ENCODE measurements around the gene ITGB3. TPM values are rescaled to one million over a fixed set of nuclear protein-coding genes. Genes with fewer than 3 reads are reported as not detected.

ITGB3 gene
- total RNA-seq, 1 donor from 2014 or later, result 4.1 TPM

GRCh38 chr17:47218896-47219430, 34.7 kb upstream of the ITGB3 start:
- CTCF ChIA-PET, result interaction anchor here (0.7 kb wide), 1 partner anchor 10 kb away, joined by 3 read pairs; no protein-coding TSS in a partner anchor
- Mint-ChIP-seq H3K4me3 (no peak overlapping the region), H3K4me1 (peaks cover 41% of the 10 kb centered on the region), H3K9me3 (peaks cover under 1% of the 10 kb centered on the region), H3K36me3 (ENCODE audit: low read depth) (no peaks in the 10 kb centered on the region), H3K27ac (no peak overlapping the region), H3K27me3 (no peaks in the 10 kb centered on the region)
- intact Hi-C loops (cut with micrococcal nuclease), result loop anchor here (1.0 kb wide), 1 partner anchor 14 kb away; no protein-coding TSS in a partner anchor
- no peak for DNase-seq
- no peak for TF ChIP-seq CTCF (IDR thresholded peaks at IDR 0.05)
- POLR2A ChIA-PET, result interaction anchor here (0.6 to 0.9 kb wide), 3 partner anchors 12 to 64 kb away, joined by 3 read pairs; no protein-coding TSS in a partner anchor
- ATAC-seq (ENCODE audit: low read depth), result peak; percentile 37

GRCh38 chr17:47219621-47220475, 33.8 kb upstream of the ITGB3 start:
- H3K27me3 Mint-ChIP-seq, result no peaks in the 10 kb centered on the region
- CTCF ChIA-PET, result interaction anchor here (0.7 to 1.4 kb wide), 6 partner anchors 9 to 279 kb away, joined by 3 to 6 read pairs (median 3); no protein-coding TSS in a partner anchor
- ATAC-seq (ENCODE audit: low read depth) (no peak), DNase-seq (no peak)
- intact Hi-C loops (cut with micrococcal nuclease), result no loop called here
- H3K4me1 Mint-ChIP-seq, result peaks cover 41% of the 10 kb centered on the region
- H3K36me3 Mint-ChIP-seq (ENCODE audit: low read depth), result no peaks in the 10 kb centered on the region
- H3K27ac Mint-ChIP-seq, result no peak overlapping the region
- no peak for TF ChIP-seq CTCF (IDR thresholded peaks at IDR 0.05)
- POLR2A ChIA-PET, result interaction anchor here (0.9 to 1.3 kb wide), 3 partner anchors 9 to 104 kb away, joined by 4 to 5 read pairs (median 4); partner anchors contain the start of gene EFCAB13
- peaks cover 6% of the 10 kb centered on the region for H3K9me3 Mint-ChIP-seq
- no peak overlapping the region for H3K4me3 Mint-ChIP-seq

GRCh38 chr17:47220531-47220999, 33.1 kb upstream of the ITGB3 start:
- CTCF ChIA-PET, result interaction anchor here (0.9 to 1.4 kb wide), 6 partner anchors 8 to 279 kb away, joined by 3 to 6 read pairs (median 3); no protein-coding TSS in a partner anchor
- DNase-seq (no peak), ATAC-seq (ENCODE audit: low read depth) (peak; percentile 34)
- no peak overlapping the region for H3K27ac Mint-ChIP-seq
- H3K9me3 Mint-ChIP-seq, result peaks cover 6% of the 10 kb centered on the region
- intact Hi-C loops (cut with micrococcal nuclease), result no loop called here
- TF ChIP-seq CTCF (IDR thresholded peaks at IDR 0.05), result no peak
- no peaks in the 10 kb centered on the region for H3K36me3 Mint-ChIP-seq (ENCODE audit: low read depth)
- peak overlapping the region; percentile 11 for H3K4me3 Mint-ChIP-seq
- H3K4me1 Mint-ChIP-seq, result peaks cover 41% of the 10 kb centered on the region
- POLR2A ChIA-PET, result interaction anchor here (0.9 to 1.3 kb wide), 5 partner anchors 9 to 103 kb away, joined by 3 to 5 read pairs (median 4); partner anchors contain the start of genes EFCAB13 and MYL4
- no peaks in the 10 kb centered on the region for H3K27me3 Mint-ChIP-seq

- TF ChIP-seq CTCF (IDR thresholded peaks at IDR 0.05), result no peak
- H3K9me3 Mint-ChIP-seq, result peaks cover 6% of the 10 kb centered on the region
- no peak overlapping the region for H3K4me3 Mint-ChIP-seq
- CTCF ChIA-PET, result interaction anchor here (1.0 to 1.4 kb wide), 5 partner anchors 9 to 280 kb away, joined by 3 to 4 read pairs (median 3); no protein-coding TSS in a partner anchor
- H3K36me3 Mint-ChIP-seq (ENCODE audit: low read depth), result no peaks in the 10 kb centered on the region
- DNase-seq (no peak), ATAC-seq (ENCODE audit: low read depth) (peak; percentile 56)
- intact Hi-C loops (cut with micrococcal nuclease), result no loop called here
- peaks cover 41% of the 10 kb centered on the region for H3K4me1 Mint-ChIP-seq
- no peak overlapping the region for H3K27ac Mint-ChIP-seq
- no peaks in the 10 kb centered on the region for H3K27me3 Mint-ChIP-seq
- POLR2A ChIA-PET, result interaction anchor here (0.9 to 1.3 kb wide), 3 partner anchors 12 to 31 kb away, joined by 3 to 4 read pairs (median 3); partner anchors contain the start of gene MYL4
Measured at GRCh38 chr17:47221154-47221553, 32.5 kb upstream of the ITGB3 start.

Measured in activated B cell treated with CpG ODN at 0.5 μM for 24 hours (primary cell).